ENCODE results near the gene MORN5.
"Not testable (repeated sequence)": the region's sequence is repeated elsewhere in the genome, so short reads cannot be mapped to it uniquely, and the experiment has no call there.

MORN5 gene

GRCh38 chr9:122159026-122159924, at the start of gene MORN5, which contains the start of gene NDUFA8:
MORN5 (plus strand) TSS chr9:122159908; CDS start chr9:122159973, 65 bp downstream.
NDUFA8 (minus strand) TSS chr9:122159779; CDS start chr9:122159677, 102 bp downstream.
- peak; percentile 97 for DNase-seq

- no peak for DNase-seq
Observed at GRCh38 chr9:122110100-122110833, 49.4 kb upstream of the MORN5 start.

- DNase-seq = no peak
Observed at GRCh38 chr9:122111413-122112085, 48.2 kb upstream of the MORN5 start.

- no peak for DNase-seq
Observed at GRCh38 chr9:122112238-122112637, 47.5 kb upstream of the MORN5 start.

- DNase-seq = no peak
Observed at GRCh38 chr9:122113574-122113973, 46.1 kb upstream of the MORN5 start.

GRCh38 chr9:122115176-122116035, 44.3 kb upstream of the MORN5 start:
- no peak for DNase-seq

- DNase-seq = no peak
Observed at GRCh38 chr9:122116040-122116439, 43.7 kb upstream of the MORN5 start.

GRCh38 chr9:122116448-122117173, 43.1 kb upstream of the MORN5 start:
- no peak for DNase-seq

- not testable (repeated sequence) for DNase-seq
Observed at GRCh38 chr9:122117241-122117640, 42.5 kb upstream of the MORN5 start.

GRCh38 chr9:122118343-122119165, 41.2 kb upstream of the MORN5 start:
- DNase-seq = no peak

GRCh38 chr9:122119166-122119521, 40.6 kb upstream of the MORN5 start:
- no peak for DNase-seq

- DNase-seq = no peak
Observed at GRCh38 chr9:122119721-122120120, 40.0 kb upstream of the MORN5 start.

- no peak for DNase-seq
Observed at GRCh38 chr9:122120316-122121071, 39.2 kb upstream of the MORN5 start.

GRCh38 chr9:122121391-122121790, 38.3 kb upstream of the MORN5 start:
- no peak for DNase-seq

- no peak for DNase-seq
Observed at GRCh38 chr9:122121931-122122330, 37.8 kb upstream of the MORN5 start.

GRCh38 chr9:122122468-122122867, 37.2 kb upstream of the MORN5 start:
- DNase-seq = no peak

GRCh38 chr9:122122903-122123632, 36.6 kb upstream of the MORN5 start:
- peak; percentile 77 for DNase-seq

- DNase-seq = no peak
Observed at GRCh38 chr9:122124048-122124447, 35.7 kb upstream of the MORN5 start.

- DNase-seq = no peak
Observed at GRCh38 chr9:122124528-122124927, 35.2 kb upstream of the MORN5 start.
